HG02943 (cell line): Measurements from ENCODE around the gene FAM219A.

Experiments
- ATAC-seq: cut with Tn5 transposase; IDR thresholded peaks from one replicate; pipeline ENCODE4 v1.9.1; 2021; ENCODE audit warnings: mild to moderate bottlenecking, low read depth, moderate library complexity; ENCODE audit not compliant: unreplicated experiment

The FAM219A gene

GRCh38 chr9:34406219-34406618 is 52.2 kb downstream of the FAM219A start:
- no peak for ATAC-seq

GRCh38 chr9:34405719-34406118 is 52.7 kb downstream of the FAM219A start:
- ATAC-seq = no peak

GRCh38 chr9:34403554-34404380 is 54.6 kb downstream of the FAM219A start:
- ATAC-seq = no peak

- no peak for ATAC-seq
These were observed 57.4 kb downstream of the FAM219A start for GRCh38 chr9:34400686-34401602.

GRCh38 chr9:34400275-34400674 is 58.1 kb downstream of the FAM219A start:
- ATAC-seq = no peak

- no peak for ATAC-seq
These were observed 58.6 kb downstream of the FAM219A start for GRCh38 chr9:34399729-34400128.

- ATAC-seq = no peak
These were observed 59.5 kb downstream of the FAM219A start for GRCh38 chr9:34398875-34399274.

- no peak for ATAC-seq
These were observed 61.8 kb downstream of the FAM219A start for GRCh38 chr9:34396276-34397214.

- no peak for ATAC-seq
These were observed 65.9 kb downstream of the FAM219A start for GRCh38 chr9:34392511-34392910.

GRCh38 chr9:34387239-34387638 is 71.1 kb downstream of the FAM219A start:
- no peak for ATAC-seq

- no peak for ATAC-seq
These were observed 71.7 kb downstream of the FAM219A start for GRCh38 chr9:34386656-34387055.

- ATAC-seq = no peak
These were observed 72.7 kb downstream of the FAM219A start for GRCh38 chr9:34385561-34386230.

- no peak for ATAC-seq
These were observed 73.8 kb downstream of the FAM219A start for GRCh38 chr9:34384368-34385165.

- ATAC-seq = no peak
These were observed 74.5 kb downstream of the FAM219A start for GRCh38 chr9:34383904-34384303.

- ATAC-seq = no peak
These were observed 75.5 kb downstream of the FAM219A start for GRCh38 chr9:34382879-34383278.

- ATAC-seq = no peak
These were observed 76.3 kb downstream of the FAM219A start for GRCh38 chr9:34382054-34382453.

GRCh38 chr9:34381323-34381722 is 77.0 kb downstream of the FAM219A start:
- no peak for ATAC-seq

- no peak for ATAC-seq
These were observed 77.7 kb downstream of the FAM219A start for GRCh38 chr9:34380511-34381315.
